ENCODE measurements around the gene SH3RF3.

DNA sequence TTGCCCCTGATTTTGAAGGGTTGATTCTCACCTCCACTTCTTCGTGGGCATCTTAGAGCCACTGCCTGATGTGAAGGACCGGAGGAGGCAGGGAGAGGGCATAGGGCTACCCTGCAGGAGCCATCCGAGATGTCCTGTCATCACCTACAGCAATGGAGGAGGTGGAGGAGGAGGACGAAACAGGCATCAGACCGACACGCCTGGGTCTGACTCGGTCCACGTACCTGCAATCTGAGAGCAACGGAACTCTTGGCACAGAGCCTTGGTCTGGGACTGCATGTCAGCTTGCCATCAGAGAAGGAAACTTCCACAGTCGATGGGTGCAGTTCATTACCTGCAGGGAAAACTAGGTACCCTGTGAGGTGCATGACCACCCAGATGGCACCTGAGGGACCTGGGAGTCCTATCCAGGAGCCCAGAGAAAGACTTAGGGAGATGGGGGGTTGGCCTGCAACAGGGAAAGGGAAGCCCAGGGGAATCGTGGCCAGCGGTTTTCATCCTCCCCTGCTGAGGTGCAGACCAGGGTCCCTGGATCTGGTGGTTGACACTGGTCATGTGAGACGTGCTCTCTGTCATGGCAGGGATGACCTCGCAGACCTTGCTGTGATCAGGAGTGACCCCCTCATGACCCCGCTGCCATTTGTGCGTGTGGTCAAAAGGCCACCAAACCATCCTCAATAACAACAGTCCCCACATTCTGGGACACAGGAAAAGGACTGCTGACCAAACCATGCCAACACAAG, 293.9 kb downstream of the SH3RF3 start:
- no peak for TF ChIP-seq POLR2A (IDR thresholded peaks at IDR 0.05)
- TF ChIP-seq, protein P1, sequence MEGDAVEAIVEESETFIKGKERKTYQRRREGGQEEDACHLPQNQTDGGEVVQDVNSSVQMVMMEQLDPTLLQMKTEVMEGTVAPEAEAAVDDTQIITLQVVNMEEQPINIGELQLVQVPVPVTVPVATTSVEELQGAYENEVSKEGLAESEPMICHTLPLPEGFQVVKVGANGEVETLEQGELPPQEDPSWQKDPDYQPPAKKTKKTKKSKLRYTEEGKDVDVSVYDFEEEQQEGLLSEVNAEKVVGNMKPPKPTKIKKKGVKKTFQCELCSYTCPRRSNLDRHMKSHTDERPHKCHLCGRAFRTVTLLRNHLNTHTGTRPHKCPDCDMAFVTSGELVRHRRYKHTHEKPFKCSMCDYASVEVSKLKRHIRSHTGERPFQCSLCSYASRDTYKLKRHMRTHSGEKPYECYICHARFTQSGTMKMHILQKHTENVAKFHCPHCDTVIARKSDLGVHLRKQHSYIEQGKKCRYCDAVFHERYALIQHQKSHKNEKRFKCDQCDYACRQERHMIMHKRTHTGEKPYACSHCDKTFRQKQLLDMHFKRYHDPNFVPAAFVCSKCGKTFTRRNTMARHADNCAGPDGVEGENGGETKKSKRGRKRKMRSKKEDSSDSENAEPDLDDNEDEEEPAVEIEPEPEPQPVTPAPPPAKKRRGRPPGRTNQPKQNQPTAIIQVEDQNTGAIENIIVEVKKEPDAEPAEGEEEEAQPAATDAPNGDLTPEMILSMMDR (IDR thresholded peaks at IDR 0.05 in 4 of 5, conservative IDR thresholded peaks at IDR 0.05 in 1 of 5), result no peak
